ENCODE data around the gene MYL4. TPM values are rescaled to one million over a fixed set of nuclear protein-coding genes. Genes with fewer than 3 reads are reported as not detected.
"Not testable (repeated sequence)": the region's sequence is repeated elsewhere in the genome, so short reads cannot be mapped to it uniquely, and the experiment has no call there.

Gene MYL4
- total RNA-seq (1 to 10 TPM in 2 of 5 donors, not detected in 3; 1.7 to 5.7 TPM), polyA plus RNA-seq (1 to 10 TPM in 2 of 3 donors, under 1 TPM in 1; 0.20 to 2.1 (median 1.5) TPM)
- long read RNA-seq, donor 1, partial matches to known transcripts, result 0 of 4 reads
- long read RNA-seq, donor 1, other reads (novel, unspliced or antisense), result 0 of 4 reads
- long read RNA-seq, donor 2, partial matches to known transcripts, result 0 of 3 reads
- long read RNA-seq, donor 2, other reads (novel, unspliced or antisense), result 0 of 3 reads
- long read RNA-seq, donor 3, partial matches to known transcripts, result 0 of 1 reads
- long read RNA-seq, donor 3, other reads (novel, unspliced or antisense), result 0 of 1 reads
- long read RNA-seq, donor 4, partial matches to known transcripts, result 0 of 1 reads
- long read RNA-seq, donor 4, other reads (novel, unspliced or antisense), result 0 of 1 reads
- long read RNA-seq, donor 5, result 0 reads
- long read RNA-seq, donor 6, transcript MYL4-202 (7 exons, 855 nt), result major isoform, 18 of 43 reads
- long read RNA-seq, donor 6, partial matches to known transcripts, result 24 of 43 reads
- long read RNA-seq, donor 6, other reads (novel, unspliced or antisense), result 0 of 43 reads
- long read RNA-seq, donor 7, partial matches to known transcripts, result 0 of 2 reads
- long read RNA-seq, donor 7, other reads (novel, unspliced or antisense), result 0 of 2 reads
- long read RNA-seq, donor 8, result 0 reads
- long read RNA-seq, donor 9, result 0 reads
- long read RNA-seq, donor 10, result 0 reads

GRCh38 chr17:47208744-47209488 is at the start of gene MYL4:
Gene MYL4, plus strand, starts transcription at chr17:47209348. Its CDS starts 75 bp downstream, at chr17:47209423.
- no peaks in the 10 kb centered on the region for H3K27me3 ChIP-seq
- intact Hi-C loops (cut with DNase I; ENCODE audit: low total_unique reads), result no loop called here
- 78 to 92% (median 87%) methylated on average over 4 to 6 of the region's 6 CpGs for WGBS, 5 donors
- no peak for DNase-seq
- H3K4me1 ChIP-seq, result peaks cover 15 to 32% (median 25%) of the 10 kb centered on the region in 4 donors
- TF ChIP-seq POLR2A (IDR thresholded peaks at IDR 0.05), result no peak
- no peak for TF ChIP-seq CTCF (IDR thresholded peaks at IDR 0.05)
- TF ChIP-seq EP300 (IDR thresholded peaks at IDR 0.05), result no peak
- TF ChIP-seq POLR2AphosphoS5 (IDR thresholded peaks at IDR 0.05), result no peak
- no peaks in the 10 kb centered on the region for H3K36me3 ChIP-seq
- no peaks in the 10 kb centered on the region for H3K9me3 ChIP-seq
- H3K27ac ChIP-seq, result no peak within 1 kb of the TSS
- H3K4me3 ChIP-seq, result no peak within 1 kb of the TSS

GRCh38 chr17:47162013-47162622 is 47.0 kb upstream of the MYL4 start:
- no peak for TF ChIP-seq EP300 (IDR thresholded peaks at IDR 0.05)
- TF ChIP-seq POLR2AphosphoS5 (IDR thresholded peaks at IDR 0.05), result no peak
- TF ChIP-seq POLR2A (IDR thresholded peaks at IDR 0.05), result no peak
- TF ChIP-seq CTCF (IDR thresholded peaks at IDR 0.05), result no peak
- Histone ChIP-seq H3K4me3 (no peak overlapping the region), H3K36me3 (peaks cover 27 to 83% (median 65%) of the 10 kb centered on the region in 4 donors), H3K27me3 (no peaks in the 10 kb centered on the region), H3K4me1 (peaks cover 0 to 10% (median 4%) of the 10 kb centered on the region in 4 donors), H3K27ac (peak overlapping the region in 1 of 5 donors; percentile 51), H3K9me3 (no peaks in the 10 kb centered on the region)
- 69 to 80% (median 75%) methylated on average over 2 of the region's 2 CpGs for WGBS, 5 donors
- DNase-seq, result no peak
- intact Hi-C loops (cut with DNase I; ENCODE audit: low total_unique reads), result no loop called here

GRCh38 chr17:47164263-47164662 is 44.9 kb upstream of the MYL4 start:
- Histone ChIP-seq H3K4me1 (peaks cover 0 to 10% (median 4%) of the 10 kb centered on the region in 4 donors), H3K4me3 (no peak overlapping the region), H3K27ac (no peak overlapping the region), H3K27me3 (no peaks in the 10 kb centered on the region), H3K36me3 (peaks cover 18 to 83% (median 67%) of the 10 kb centered on the region in 4 donors), H3K9me3 (no peaks in the 10 kb centered on the region)
- intact Hi-C loops (cut with DNase I; ENCODE audit: low total_unique reads), result no loop called here
- no peak for DNase-seq
- no peak for TF ChIP-seq POLR2AphosphoS5 (IDR thresholded peaks at IDR 0.05)
- TF ChIP-seq POLR2A (IDR thresholded peaks at IDR 0.05), result no peak
- no peak for TF ChIP-seq EP300 (IDR thresholded peaks at IDR 0.05)
- TF ChIP-seq CTCF (IDR thresholded peaks at IDR 0.05), result no peak
- WGBS, 5 donors, result 93 to 99% (median 98%) methylated on average over 5 of the region's 5 CpGs

- H3K27me3 ChIP-seq, result no peaks in the 10 kb centered on the region
- H3K27ac ChIP-seq, result no peak overlapping the region
- intact Hi-C loops (cut with DNase I; ENCODE audit: low total_unique reads), result no loop called here
- TF ChIP-seq POLR2AphosphoS5 (IDR thresholded peaks at IDR 0.05), result no peak
- TF ChIP-seq CTCF (IDR thresholded peaks at IDR 0.05), result no peak
- no peak for TF ChIP-seq POLR2A (IDR thresholded peaks at IDR 0.05)
- no peak for TF ChIP-seq EP300 (IDR thresholded peaks at IDR 0.05)
- 85 to 95% (median 89%) methylated on average over 2 of the region's 2 CpGs for WGBS, 5 donors
- DNase-seq, result no peak
- H3K4me3 ChIP-seq, result no peak overlapping the region
- H3K4me1 ChIP-seq, result peaks cover 0 to 13% (median 6%) of the 10 kb centered on the region in 4 donors
- no peaks in the 10 kb centered on the region for H3K9me3 ChIP-seq
- H3K36me3 ChIP-seq, result peaks cover 10 to 77% (median 66%) of the 10 kb centered on the region in 4 donors
These were observed 44.0 kb upstream of the MYL4 start for GRCh38 chr17:47165137-47165536.

- 88 to 98% (median 94%) methylated on average over 5 of the region's 5 CpGs for WGBS, 5 donors
- H3K4me3 ChIP-seq; H3K9me3 ChIP-seq; intact Hi-C loops (cut with DNase I; ENCODE audit: low total_unique reads); H3K27me3 ChIP-seq; DNase-seq; H3K27ac ChIP-seq: not testable (repeated sequence)
- peaks cover 10 to 72% (median 55%) of the 10 kb centered on the region in 4 donors for H3K36me3 ChIP-seq
- H3K4me1 ChIP-seq, result peaks cover 0 to 22% (median 7%) of the 10 kb centered on the region in 4 donors
These were observed 42.3 kb upstream of the MYL4 start for GRCh38 chr17:47166854-47167253.

- H3K9me3 ChIP-seq; DNase-seq; H3K4me3 ChIP-seq; intact Hi-C loops (cut with DNase I; ENCODE audit: low total_unique reads); H3K27me3 ChIP-seq; H3K27ac ChIP-seq: not testable (repeated sequence)
- H3K36me3 ChIP-seq, result peaks cover 10 to 72% (median 56%) of the 10 kb centered on the region in 4 donors
- 88 to 94% (median 92%) methylated on average over 4 of the region's 4 CpGs for WGBS, 5 donors
- H3K4me1 ChIP-seq, result peaks cover 0 to 26% (median 9%) of the 10 kb centered on the region in 4 donors
These were observed 40.3 kb upstream of the MYL4 start for GRCh38 chr17:47168896-47169295.

Data from stomach (tissue), 19 donors.